DOHH2 (cell line): ENCODE data around the gene ENOPH1.
A peak's percentile ranks its signal among the peaks of the same experiment; 100 is the strongest.

Experiments used
- EZH2phosphoT487 ChIP-seq: fragments of 200-600 bp; sonication (generic); IDR thresholded peaks from 2 replicates; pipeline ENCODE4 v1.6.1; 2017; ENCODE audit warnings: borderline replicate concordance, mild to moderate bottlenecking, antibody characterized with exemption, low read length, moderate library complexity, mixed read lengths
- TF ChIP-seq, protein P1 (sequence below): fragments of 200-600 bp; sonication (generic); IDR thresholded peaks from one replicate; pipeline ENCODE4 v1.5.1; 2014; ENCODE audit warnings: antibody characterized with exemption, mild to moderate bottlenecking, low read depth, low read length; ENCODE audit not compliant: poor library complexity, severe bottlenecking

DNA sequence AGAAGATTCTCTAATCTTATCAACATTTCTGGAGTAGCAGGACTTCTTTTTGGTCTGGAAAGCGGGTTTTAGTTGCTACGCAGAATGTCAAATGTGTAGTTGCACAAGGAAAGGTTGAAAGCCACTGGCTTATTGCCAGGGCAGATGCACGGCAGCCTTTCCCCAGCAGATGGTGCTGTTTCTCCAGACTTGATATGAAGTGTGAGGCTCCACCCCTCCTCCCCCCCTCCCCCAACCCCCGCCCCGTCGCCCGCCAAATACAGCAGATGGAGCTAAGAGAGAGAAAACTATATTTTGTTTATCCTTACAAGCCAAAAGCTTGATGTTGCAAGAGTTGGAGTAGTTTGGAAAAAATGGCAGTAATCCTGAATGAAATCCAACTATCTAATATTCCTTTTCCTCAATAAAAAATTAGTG is 32.0 kb downstream of the ENOPH1 start:
- TF ChIP-seq, protein P1, sequence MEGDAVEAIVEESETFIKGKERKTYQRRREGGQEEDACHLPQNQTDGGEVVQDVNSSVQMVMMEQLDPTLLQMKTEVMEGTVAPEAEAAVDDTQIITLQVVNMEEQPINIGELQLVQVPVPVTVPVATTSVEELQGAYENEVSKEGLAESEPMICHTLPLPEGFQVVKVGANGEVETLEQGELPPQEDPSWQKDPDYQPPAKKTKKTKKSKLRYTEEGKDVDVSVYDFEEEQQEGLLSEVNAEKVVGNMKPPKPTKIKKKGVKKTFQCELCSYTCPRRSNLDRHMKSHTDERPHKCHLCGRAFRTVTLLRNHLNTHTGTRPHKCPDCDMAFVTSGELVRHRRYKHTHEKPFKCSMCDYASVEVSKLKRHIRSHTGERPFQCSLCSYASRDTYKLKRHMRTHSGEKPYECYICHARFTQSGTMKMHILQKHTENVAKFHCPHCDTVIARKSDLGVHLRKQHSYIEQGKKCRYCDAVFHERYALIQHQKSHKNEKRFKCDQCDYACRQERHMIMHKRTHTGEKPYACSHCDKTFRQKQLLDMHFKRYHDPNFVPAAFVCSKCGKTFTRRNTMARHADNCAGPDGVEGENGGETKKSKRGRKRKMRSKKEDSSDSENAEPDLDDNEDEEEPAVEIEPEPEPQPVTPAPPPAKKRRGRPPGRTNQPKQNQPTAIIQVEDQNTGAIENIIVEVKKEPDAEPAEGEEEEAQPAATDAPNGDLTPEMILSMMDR = peak; percentile 60
- no peak for TF ChIP-seq EZH2phosphoT487
